HG02588 (cell line): ENCODE measurements around the gene CIAO2B.
"Not testable (repeated sequence)": the region's sequence is repeated elsewhere in the genome, so short reads cannot be mapped to it uniquely, and the experiment has no call there.

ENCODE experiments used
- ATAC-seq: cut with Tn5 transposase; IDR thresholded peaks from one replicate; pipeline ENCODE4 v1.9.1; 2021; ENCODE audit warnings: mild to moderate bottlenecking, moderate library complexity; ENCODE audit not compliant: unreplicated experiment

The CIAO2B gene

DNA sequence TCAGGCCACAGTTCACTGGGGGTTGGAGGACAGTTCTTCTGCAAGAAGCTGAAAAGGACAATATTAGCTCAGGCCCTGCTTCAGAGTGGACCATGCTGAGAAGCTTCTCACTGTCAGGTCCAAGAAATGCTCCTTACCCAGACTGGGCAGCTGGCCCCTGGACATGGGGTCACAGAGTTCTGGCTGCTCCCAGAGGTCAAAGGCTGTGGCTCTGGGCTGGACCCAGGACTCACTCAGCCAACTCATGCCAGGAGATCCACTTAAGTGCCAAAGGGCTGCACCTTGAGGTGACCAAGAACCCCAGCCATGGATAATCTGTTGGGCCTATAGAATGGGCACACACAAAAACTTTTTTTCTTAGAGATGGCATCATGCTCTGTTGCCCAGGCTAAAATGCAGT is 5.2 kb upstream of the CIAO2B start:
- no peak for ATAC-seq

DNA sequence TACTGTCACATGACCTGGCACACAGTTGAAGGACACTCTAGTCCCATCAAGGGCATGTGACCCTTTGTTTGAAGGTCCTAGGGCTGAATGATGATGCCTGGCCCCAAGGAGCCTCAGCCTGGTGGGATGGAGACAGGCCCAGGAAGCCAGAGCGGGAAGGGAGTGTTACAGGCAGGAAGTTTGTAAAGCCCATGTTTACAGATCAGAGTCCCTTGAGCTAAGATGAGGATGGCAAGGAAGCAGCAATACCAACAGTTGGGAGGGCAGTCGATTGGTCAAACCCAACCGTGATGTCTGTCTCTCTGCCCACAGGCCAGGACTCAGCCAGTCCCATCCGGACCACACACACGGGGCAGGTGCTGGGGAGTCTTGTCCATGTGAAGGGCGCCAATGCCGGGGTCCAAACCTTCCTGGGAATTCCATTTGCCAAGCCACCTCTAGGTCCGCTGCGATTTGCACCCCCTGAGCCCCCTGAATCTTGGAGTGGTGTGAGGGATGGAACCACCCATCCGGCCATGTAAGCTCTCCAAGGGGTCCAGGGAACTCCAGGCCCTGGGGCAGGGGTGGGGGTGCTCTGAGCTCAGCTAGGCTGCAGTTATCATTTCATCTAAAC is 3.6 kb upstream of the CIAO2B start:
- no peak for ATAC-seq

DNA sequence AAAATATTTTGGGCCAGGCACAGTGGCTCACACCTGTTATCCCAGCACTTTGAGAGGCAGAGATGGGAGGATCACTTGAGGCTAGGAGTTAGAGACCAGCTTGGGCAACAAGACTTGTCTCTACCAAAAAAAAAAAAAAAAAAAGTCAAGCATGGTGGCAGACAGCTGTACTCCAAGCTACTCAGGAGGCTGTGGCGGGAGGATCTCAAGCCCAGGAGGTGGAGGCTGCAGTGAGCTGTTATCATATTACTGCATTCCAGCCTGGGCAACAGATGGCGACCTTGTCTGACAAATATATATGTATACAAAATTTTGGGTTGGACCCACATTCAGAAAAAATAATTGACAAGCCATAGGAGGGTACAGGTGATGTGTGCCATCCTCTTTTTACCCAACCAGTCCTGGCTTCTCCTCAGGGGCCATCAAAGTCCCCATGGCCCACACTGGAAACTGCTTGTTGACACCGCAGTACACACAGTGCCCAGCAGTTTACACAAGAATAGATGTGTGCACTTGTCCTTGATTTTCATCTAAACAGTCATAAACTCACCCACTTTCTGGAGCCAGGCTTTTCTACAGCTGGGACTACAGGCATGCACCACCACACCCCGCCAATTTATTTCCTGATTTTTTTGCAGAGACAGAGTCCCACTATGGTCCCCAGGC is 2.8 kb upstream of the CIAO2B start:
- ATAC-seq = no peak

DNA sequence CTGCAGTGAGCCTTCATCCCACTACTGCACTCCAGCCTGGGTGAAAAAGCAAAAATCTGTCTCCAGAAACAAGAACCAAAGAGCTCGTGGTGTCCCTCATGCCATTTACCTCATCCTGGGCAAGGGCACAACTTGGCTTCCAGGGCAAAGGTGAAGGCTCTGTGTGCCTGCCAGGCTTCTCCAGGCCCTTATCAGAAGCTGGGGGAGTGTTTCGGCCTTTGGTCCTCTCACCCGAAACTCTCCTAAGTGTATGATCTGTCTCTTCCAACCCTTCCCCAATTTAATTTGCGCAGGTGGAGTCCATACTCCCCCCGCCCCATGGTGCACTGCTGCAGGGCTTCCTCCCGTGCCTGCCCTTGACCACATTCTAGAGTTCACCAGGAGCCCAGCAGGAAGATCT is 2.3 kb upstream of the CIAO2B start:
- no peak for ATAC-seq

DNA sequence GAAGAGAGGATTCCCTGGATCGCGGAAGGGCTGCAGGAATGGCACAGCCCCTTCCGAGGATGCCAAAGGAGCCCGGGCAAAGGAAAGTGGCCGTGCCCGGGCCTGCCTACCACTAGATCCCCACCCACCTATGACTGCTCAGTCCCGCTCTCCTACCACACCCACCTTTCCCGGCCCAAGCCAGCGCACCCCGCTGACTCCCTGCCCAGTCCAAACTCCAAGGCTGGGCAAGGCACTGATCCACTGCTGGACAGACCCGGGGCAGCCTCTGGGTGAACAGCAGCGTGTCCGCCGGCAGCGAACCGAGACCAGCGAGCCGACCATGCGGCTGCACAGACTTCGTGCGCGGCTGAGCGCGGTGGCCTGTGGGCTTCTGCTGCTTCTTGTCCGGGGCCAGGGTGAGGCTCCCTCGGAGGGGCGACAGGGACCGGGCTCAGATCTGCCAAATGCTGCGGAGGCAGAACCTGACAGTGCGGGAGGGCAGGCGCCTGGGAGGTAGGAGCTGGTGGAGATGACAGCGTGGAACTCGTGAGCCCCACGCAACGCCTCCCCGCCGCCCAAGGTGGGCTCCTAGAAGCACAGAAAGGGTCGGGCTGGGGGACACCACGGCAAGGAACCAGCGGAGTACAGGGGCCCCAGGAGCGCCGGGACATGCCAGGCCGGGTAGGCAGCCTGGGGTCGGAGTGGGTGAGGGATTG is 1.3 kb upstream of the CIAO2B start, which contains the start of gene CES2:
CES2 (plus strand) TSS at position 203 of the 698 bp plus-strand sequence; CDS start at position 323, 120 bp downstream.
- ATAC-seq = no peak

DNA sequence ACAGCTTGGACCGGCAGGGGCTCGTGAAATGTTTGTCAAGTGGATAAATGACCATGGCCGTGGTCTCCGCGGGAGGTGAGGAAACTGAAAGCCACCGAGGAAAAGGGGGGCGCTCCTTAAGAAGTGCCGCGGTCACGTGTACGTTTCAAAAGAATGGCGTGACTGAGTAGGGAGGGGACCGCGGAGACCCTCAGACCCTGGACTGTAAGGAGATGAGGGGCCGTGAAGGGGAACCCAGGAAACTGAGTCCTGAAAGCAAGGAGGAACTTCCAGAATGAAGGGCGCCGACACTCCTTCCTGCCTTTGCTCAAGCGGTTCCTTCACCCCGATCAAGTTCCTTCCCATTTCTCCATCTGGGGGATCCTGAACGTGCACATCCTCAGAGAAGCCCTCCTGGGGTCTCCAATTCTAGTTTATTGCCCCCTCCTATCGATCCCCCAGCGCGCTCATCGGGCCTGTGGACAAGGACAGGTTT is 674 bp upstream of the CIAO2B start:
- ATAC-seq = not testable (repeated sequence)

- ATAC-seq = no peak
Measured at GRCh38 chr16:66933776-66934137, 445 bp downstream of the CIAO2B start.

DNA sequence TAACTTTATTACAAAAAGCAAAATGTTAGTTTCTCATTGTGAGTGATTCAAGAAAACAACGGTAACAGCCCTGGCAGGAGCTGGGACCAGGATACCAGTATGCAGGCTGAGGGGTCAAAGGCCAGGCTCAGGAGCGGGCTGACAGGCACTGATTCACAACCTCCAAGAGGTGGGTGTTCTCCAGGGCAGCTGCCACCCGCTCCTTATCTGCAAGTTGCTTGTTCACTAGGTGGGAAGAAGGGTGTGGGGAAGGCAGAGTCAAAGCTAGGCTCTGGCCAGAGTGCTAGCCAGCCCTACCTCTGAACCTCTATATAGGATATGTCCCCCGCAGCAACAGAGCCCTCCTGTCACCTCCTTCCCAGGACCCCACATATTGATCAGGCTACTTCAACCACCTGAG is 2.1 kb downstream of the CIAO2B start:
- no peak for ATAC-seq

DNA sequence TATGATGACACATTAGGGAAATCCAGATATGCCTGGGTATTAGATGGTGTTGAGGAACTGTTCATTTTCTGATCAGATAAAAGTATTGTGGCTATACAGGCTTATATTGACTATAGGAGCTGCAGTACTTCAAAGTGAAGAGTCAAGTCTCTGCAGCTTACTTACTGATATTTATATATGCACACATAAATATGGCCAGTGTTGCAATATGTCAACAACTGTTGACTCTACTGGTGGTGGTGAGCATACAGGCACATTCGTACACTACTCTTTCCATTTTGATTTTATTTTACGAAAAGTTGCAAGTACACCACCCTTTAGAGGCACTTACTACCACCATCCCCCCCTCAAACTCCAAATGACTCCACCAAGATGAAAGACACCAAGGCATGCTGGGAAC is 2.5 kb downstream of the CIAO2B start:
- ATAC-seq = no peak

DNA sequence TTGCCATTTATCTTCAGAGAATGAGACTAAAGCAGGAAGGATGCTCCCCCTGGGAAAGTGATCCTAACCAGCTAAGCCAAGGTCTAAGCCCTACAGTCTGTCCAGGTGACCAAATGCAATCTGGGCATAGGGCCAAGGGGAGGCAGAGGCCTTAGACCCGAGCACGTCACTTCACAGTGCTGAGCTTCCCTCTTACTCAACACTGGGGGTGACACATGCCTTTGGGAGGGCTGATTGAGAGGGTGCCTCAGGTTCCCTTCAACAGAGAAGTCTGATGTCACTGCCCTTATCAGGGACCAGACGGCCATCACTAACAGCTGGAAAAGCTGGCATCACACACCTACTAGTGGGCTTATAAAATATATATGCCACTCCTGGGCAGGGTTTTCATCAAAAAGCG is 4.0 kb downstream of the CIAO2B start:
- no peak for ATAC-seq

DNA sequence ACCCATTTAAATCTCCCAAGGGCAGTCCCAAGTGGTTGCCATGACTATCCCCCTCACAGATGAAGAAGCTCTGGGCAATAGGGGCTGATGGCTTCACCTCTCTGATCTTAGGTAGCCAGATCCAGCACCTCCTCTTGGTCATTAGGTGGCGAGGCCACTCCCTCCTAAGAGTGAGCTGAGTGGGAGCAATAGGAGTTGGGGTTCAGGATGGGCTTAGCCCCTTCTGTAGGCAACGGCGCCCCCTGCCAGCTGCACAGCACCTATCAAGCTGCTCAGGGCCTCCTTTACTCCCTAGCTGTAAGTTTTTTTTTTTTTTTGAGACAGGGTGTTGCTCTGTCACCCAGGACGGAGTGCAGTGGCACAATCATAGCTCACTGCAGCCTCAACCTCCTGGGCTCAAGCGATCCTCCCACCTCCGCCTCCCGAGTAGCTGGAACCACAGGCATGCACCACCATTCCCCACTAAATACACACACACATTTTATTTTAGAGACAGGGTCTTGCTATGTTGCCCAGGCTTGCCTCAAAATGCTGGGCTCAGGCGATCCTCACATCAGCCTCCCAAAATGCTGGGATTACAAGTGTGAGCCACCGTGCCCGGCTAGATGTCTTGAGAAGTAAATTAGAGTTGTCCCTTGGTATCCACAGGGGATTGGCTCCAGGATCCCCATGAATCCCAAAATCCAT is 5.4 kb downstream of the CIAO2B start:
- no peak for ATAC-seq

GRCh38 chr16:66927918-66928649 is 6.1 kb downstream of the CIAO2B start:
- ATAC-seq = no peak

DNA sequence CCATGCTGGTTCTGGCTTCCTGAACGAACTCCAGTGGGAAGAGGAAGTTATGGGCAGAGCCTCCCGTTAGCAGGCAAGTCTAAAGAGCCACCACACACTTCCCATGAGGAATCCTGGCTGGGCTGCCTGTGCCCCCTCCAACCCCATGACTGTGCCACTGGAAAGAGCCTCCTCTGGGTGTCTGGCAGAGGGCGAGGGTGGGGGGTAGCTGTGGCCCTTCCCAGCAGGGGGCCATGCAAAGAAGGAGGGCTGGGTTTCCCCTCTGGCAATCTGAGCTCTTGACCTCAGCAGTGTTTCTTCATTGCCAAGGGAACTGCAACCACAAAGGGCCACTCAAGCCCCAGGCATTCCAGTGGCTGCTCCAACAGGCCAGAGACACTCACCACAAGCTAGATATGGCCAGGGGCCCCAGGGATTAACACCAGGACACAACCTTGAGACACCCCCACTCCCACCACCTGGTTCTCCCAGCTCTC is 7.2 kb downstream of the CIAO2B start:
- no peak for ATAC-seq

GRCh38 chr16:66926171-66926947 is 7.8 kb downstream of the CIAO2B start:
- ATAC-seq = no peak

GRCh38 chr16:66925322-66925840 is 8.8 kb downstream of the CIAO2B start, which contains the start of gene RRAD:
Gene RRAD (minus strand): TSS chr16:66925535. CDS start chr16:66925179, 356 bp downstream.
- no peak for ATAC-seq

GRCh38 chr16:66924527-66925321 is 9.5 kb downstream of the CIAO2B start:
- no peak for ATAC-seq

GRCh38 chr16:66923866-66924265 is 10.3 kb downstream of the CIAO2B start:
- ATAC-seq = no peak

GRCh38 chr16:66923247-66923731 is 10.9 kb downstream of the CIAO2B start:
- ATAC-seq = no peak
